Measurements from ENCODE around the gene FUT8.
A peak's percentile ranks its signal among the peaks of the same experiment; 100 is the strongest.

The FUT8 gene

GRCh38 chr14:65412032-65412846, at the start of gene FUT8:
Gene FUT8 (plus strand): TSS chr14:65412730. CDS start chr14:65561564, 148,834 bp downstream.
- DNase-seq (ENCODE audit: low read depth) = peak; percentile 93
- H3K4me3 ChIP-seq (ENCODE audit: low read depth, low read length) = peak within 1 kb of the TSS; percentile 87
- peak; percentile 84 for TF ChIP-seq CTCF (IDR thresholded peaks at IDR 0.05; ENCODE audit: control insufficient read depth, extremely low read depth, insufficient read depth)

DNA sequence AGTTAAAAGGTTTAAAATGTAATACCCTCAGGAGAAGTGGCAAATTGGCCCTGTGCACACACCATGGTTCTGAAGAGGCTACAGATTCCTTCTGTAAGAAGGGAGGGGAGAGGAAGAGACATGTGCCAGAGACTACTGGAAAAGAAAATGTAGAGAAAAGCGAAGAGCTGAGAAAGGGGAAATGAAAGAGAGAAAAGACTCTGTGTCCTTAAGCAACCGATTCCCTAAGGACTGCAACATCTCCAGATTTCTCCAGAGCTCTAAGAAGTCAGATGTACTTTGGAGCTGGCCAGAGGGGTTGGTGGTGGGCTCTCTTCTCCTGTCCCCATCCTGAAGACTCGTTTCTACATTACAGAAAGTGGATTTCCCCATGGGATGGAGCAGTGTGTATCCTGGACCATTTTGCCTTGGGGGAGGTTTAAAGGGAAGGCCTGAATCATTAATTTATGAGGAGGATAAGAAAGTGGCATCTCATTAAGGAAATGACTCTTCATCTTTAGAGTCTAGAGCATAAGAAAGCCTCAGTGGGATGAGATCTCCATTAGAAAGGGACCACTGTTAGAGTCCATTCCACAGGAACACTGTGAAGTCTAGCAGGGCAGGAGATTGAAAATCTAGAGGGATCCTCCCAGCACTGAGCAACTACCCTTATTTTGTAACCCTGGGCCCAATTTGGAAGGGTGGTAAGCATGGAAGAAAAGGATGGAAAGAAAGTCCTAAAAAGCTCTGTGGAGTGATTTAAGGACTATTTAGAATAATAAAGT, 45.5 kb upstream of the FUT8 start:
- no peak overlapping the region for H3K4me3 ChIP-seq (ENCODE audit: low read depth, low read length)
- no peak for TF ChIP-seq CTCF (IDR thresholded peaks at IDR 0.05; ENCODE audit: control insufficient read depth, extremely low read depth, insufficient read depth)
- no peak for DNase-seq (ENCODE audit: low read depth)

DNA sequence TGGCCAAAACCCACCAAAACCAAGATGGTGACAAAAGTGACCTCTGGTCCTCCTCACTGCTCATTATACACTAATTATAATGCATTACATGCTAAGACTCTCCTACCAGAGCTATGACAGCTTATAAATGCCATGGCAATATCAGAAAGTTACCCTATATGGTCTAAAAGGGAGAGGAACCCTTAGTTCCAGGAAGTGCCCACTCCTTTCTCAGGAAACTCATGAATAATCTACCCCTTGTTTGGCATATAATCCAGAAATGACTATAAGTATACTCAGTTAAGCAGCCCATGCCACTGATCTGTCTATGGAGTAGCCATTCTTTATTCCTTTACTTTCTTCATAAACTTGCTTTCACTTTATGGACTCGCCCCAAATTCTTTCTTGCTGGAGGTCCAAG, 43.0 kb upstream of the FUT8 start:
- DNase-seq (ENCODE audit: low read depth) = no peak
- TF ChIP-seq CTCF (IDR thresholded peaks at IDR 0.05; ENCODE audit: control insufficient read depth, extremely low read depth, insufficient read depth) = no peak
- no peak overlapping the region for H3K4me3 ChIP-seq (ENCODE audit: low read depth, low read length)

- no peak overlapping the region for H3K4me3 ChIP-seq (ENCODE audit: low read depth, low read length)
- TF ChIP-seq CTCF (IDR thresholded peaks at IDR 0.05; ENCODE audit: control insufficient read depth, extremely low read depth, insufficient read depth) = no peak
- no peak for DNase-seq (ENCODE audit: low read depth)
Measured at GRCh38 chr14:65370801-65371248, 41.7 kb upstream of the FUT8 start.

- no peak for DNase-seq (ENCODE audit: low read depth)
- no peak for TF ChIP-seq CTCF (IDR thresholded peaks at IDR 0.05; ENCODE audit: control insufficient read depth, extremely low read depth, insufficient read depth)
- H3K4me3 ChIP-seq (ENCODE audit: low read depth, low read length) = no peak overlapping the region
Measured at GRCh38 chr14:65371784-65372183, 40.7 kb upstream of the FUT8 start.

DNA sequence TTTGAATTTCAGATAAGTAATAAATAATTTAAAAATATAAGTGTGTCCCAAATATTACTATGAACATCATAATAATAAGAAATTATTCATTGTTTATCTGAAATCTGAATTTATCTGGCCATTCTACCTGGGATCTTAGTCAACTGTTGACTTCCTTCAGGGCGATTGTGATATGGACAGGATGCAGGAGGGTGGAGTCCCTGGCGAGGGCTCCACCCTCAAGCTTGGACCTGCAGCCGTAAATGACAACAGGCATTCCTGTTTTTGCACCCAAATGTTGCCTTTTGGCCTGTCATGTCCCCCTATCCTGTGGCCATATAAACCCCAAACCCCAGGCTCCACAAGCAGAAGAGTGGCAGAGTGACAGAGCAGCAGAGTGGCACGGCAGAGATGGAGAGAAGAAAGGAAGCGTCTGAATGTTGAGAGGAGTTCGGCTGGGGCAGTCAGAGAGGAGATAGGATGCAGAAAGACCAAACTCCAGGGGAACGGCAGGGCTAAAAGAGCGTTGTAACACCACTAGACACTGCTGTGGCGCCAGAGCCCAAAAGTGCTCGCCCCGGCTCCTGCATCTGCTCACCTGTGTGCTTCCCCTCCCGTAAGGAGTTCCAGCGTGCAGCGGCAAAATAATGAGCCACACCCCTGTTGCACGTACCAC, 39.4 kb upstream of the FUT8 start:
- TF ChIP-seq CTCF (IDR thresholded peaks at IDR 0.05; ENCODE audit: control insufficient read depth, extremely low read depth, insufficient read depth) = no peak
- DNase-seq (ENCODE audit: low read depth) = no peak
- no peak overlapping the region for H3K4me3 ChIP-seq (ENCODE audit: low read depth, low read length)

Data from LNCaP clone FGC (cell line).